Fibroblast of skin of right biceps (primary cell): ENCODE data around the gene FOXA3.

Experiments
- DNase-seq: peaks from one replicate; pipeline ENCODE4 v3.0.0-alpha.2; 2013

FOXA3 gene

GRCh38 chr19:45897261-45897812 lies 33.2 kb downstream of the FOXA3 start:
- no peak for DNase-seq

GRCh38 chr19:45899253-45899652 lies 35.1 kb downstream of the FOXA3 start:
- no peak for DNase-seq

- DNase-seq = no peak
Observed at GRCh38 chr19:45899919-45900589, 35.9 kb downstream of the FOXA3 start.

GRCh38 chr19:45900738-45901431 lies 36.8 kb downstream of the FOXA3 start:
- DNase-seq = no peak

GRCh38 chr19:45901432-45901911 lies 37.3 kb downstream of the FOXA3 start:
- DNase-seq = peak; percentile 48

GRCh38 chr19:45901912-45902650 lies 38.0 kb downstream of the FOXA3 start, which contains the start of gene MYPOP:
Gene MYPOP, minus strand, starts transcription at chr19:45902613. Its CDS starts 840 bp downstream, at chr19:45901773.
- peak; percentile 6 for DNase-seq

GRCh38 chr19:45902651-45903625 lies 38.8 kb downstream of the FOXA3 start:
- peak; percentile 96 for DNase-seq

- no peak for DNase-seq
Observed at GRCh38 chr19:45905011-45905410, 40.9 kb downstream of the FOXA3 start.

GRCh38 chr19:45906221-45906620 lies 42.1 kb downstream of the FOXA3 start:
- peak; percentile 25 for DNase-seq

- peak; percentile 15 for DNase-seq
Observed at GRCh38 chr19:45908956-45909355, 44.8 kb downstream of the FOXA3 start.

GRCh38 chr19:45911291-45911690 lies 47.2 kb downstream of the FOXA3 start:
- DNase-seq = no peak

GRCh38 chr19:45913874-45914830 lies 50.0 kb downstream of the FOXA3 start, which contains the start of gene NANOS2:
Gene NANOS2, minus strand, starts transcription at chr19:45914778. Its CDS starts 85 bp downstream, at chr19:45914693.
- DNase-seq = no peak

- DNase-seq = no peak
Observed at GRCh38 chr19:45917421-45918091, 53.4 kb downstream of the FOXA3 start.

GRCh38 chr19:45918721-45919120 lies 54.6 kb downstream of the FOXA3 start:
- DNase-seq = no peak

- no peak for DNase-seq
Observed at GRCh38 chr19:45919678-45920077, 55.6 kb downstream of the FOXA3 start.

- DNase-seq = no peak
Observed at GRCh38 chr19:45920458-45920857, 56.3 kb downstream of the FOXA3 start.

- no peak for DNase-seq
Observed at GRCh38 chr19:45922281-45922680, 58.2 kb downstream of the FOXA3 start.
